Tibial nerve (tissue), 3 donors: ENCODE results near the gene ITSN2.

Source experiments
- POLR2A ChIP-seq, 2 donors: fragments of 450-650 bp; IDR thresholded peaks; one replicate each; pipeline ENCODE4 v1.6.1; 2017; ENCODE audit warnings: antibody characterized with exemption in 2 of 2, mild to moderate bottlenecking in 2 of 2, moderate library complexity in 2 of 2
- TF ChIP-seq, protein P1 (sequence below), 5 experiments: fragments of 200-600 bp in 3 of 5; fragments of 450-650 bp in 2 of 5; sonication (generic) in 3 of 5; IDR thresholded peaks; one replicate each; pipeline ENCODE4 v1.5.1; 2016 to 2019; ENCODE audit warnings: antibody characterized with exemption in 5 of 5, mild to moderate bottlenecking in 3 of 5, moderate library complexity in 2 of 5

DNA sequence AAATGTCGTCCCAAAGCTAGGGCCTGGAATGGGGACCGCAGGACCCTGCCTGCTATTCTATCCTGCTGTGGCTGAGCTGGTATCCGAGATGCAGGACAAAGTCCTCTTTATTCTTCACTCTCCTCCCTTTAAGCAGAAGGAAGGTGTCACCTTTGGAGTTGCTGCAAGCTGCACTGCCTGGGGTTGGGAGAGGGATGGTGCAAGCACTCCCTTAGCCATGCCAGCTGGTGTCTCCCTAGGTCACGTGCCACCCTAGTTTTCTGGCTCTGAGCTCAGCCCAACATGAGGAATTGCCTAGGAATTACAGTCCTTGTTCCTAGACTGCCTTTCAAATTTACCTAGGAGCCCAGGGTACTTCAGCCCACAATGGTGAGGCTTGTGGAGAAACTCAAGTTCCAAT, 206.9 kb downstream of the ITSN2 start:
- TF ChIP-seq, protein P1, sequence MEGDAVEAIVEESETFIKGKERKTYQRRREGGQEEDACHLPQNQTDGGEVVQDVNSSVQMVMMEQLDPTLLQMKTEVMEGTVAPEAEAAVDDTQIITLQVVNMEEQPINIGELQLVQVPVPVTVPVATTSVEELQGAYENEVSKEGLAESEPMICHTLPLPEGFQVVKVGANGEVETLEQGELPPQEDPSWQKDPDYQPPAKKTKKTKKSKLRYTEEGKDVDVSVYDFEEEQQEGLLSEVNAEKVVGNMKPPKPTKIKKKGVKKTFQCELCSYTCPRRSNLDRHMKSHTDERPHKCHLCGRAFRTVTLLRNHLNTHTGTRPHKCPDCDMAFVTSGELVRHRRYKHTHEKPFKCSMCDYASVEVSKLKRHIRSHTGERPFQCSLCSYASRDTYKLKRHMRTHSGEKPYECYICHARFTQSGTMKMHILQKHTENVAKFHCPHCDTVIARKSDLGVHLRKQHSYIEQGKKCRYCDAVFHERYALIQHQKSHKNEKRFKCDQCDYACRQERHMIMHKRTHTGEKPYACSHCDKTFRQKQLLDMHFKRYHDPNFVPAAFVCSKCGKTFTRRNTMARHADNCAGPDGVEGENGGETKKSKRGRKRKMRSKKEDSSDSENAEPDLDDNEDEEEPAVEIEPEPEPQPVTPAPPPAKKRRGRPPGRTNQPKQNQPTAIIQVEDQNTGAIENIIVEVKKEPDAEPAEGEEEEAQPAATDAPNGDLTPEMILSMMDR (IDR thresholded peaks at IDR 0.05) = no peak
- TF ChIP-seq POLR2A (IDR thresholded peaks at IDR 0.05) = no peak
